GM23248 (cell line): ENCODE results near the gene MBNL1. TPM values are rescaled to one million over a fixed set of nuclear protein-coding genes. Genes with fewer than 3 reads are reported as not detected.

Experiments used
- DNase-seq: peaks from one replicate; pipeline ENCODE4 v3.0.0-alpha.2; 2015
- H2AFZ ChIP-seq: fragments of 200-600 bp; sonication (generic); 2 replicates; pipeline ENCODE4 v1.6.1; 2016; ENCODE audit warnings: antibody characterized with exemption
- H3F3A ChIP-seq: fragments of 200-600 bp; sonication (generic); 2 replicates; pipeline ENCODE4 v1.6.1; 2016; ENCODE audit warnings: mild to moderate bottlenecking, antibody characterized with exemption, mixed run types; ENCODE audit not compliant: insufficient read depth
- H3K27ac ChIP-seq: fragments of 200-600 bp; sonication (generic); 2 replicates; pipeline ENCODE4 v1.5.1; 2016; ENCODE audit warnings: mild to moderate bottlenecking
- H3K27me3 ChIP-seq: fragments of 200-600 bp; sonication (generic); replicated peaks from 2 replicates; pipeline ENCODE4 v1.6.1; 2016; ENCODE audit warnings: mild to moderate bottlenecking; ENCODE audit not compliant: insufficient read depth
- H3K36me3 ChIP-seq: fragments of 200-600 bp; sonication (generic); 2 replicates; pipeline ENCODE4 v1.6.1; 2016; ENCODE audit warnings: low read depth, mild to moderate bottlenecking
- H3K4me1 ChIP-seq: fragments of 200-600 bp; sonication (generic); 2 replicates; pipeline ENCODE4 v1.6.1; 2016; ENCODE audit warnings: mild to moderate bottlenecking; ENCODE audit not compliant: insufficient read depth
- H3K4me2 ChIP-seq: fragments of 200-600 bp; sonication (generic); one replicate; pipeline ENCODE4 v1.6.1; 2016; ENCODE audit warnings: mild to moderate bottlenecking; ENCODE audit not compliant: unreplicated experiment
- H3K4me3 ChIP-seq: fragments of 200-600 bp; sonication (generic); 2 replicates; pipeline ENCODE4 v1.5.1; 2016; ENCODE audit warnings: mild to moderate bottlenecking
- H3K79me2 ChIP-seq: fragments of 200-600 bp; sonication (generic); 2 replicates; pipeline ENCODE4 v1.6.1; 2016; ENCODE audit warnings: mild to moderate bottlenecking; ENCODE audit not compliant: insufficient read depth
- H3K9ac ChIP-seq: fragments of 200-600 bp; sonication (generic); 2 replicates; pipeline ENCODE4 v1.6.1; 2016; ENCODE audit warnings: mild to moderate bottlenecking
- H3K9me2 ChIP-seq: fragments of 200-600 bp; sonication (generic); 2 replicates; pipeline ENCODE4 v1.6.1; 2016; ENCODE audit warnings: mixed run types, mild to moderate bottlenecking, moderate library complexity; ENCODE audit not compliant: insufficient read depth
- H3K9me3 ChIP-seq: fragments of 200-600 bp; sonication (generic); one replicate; pipeline ENCODE4 v1.6.1; 2017; ENCODE audit warnings: low read depth
- H4K20me1 ChIP-seq: fragments of 200-600 bp; sonication (generic); 2 replicates; pipeline ENCODE4 v1.6.0; 2016; ENCODE audit not compliant: insufficient read depth
- EZH2 ChIP-seq: fragments of 200-600 bp; sonication (generic); IDR thresholded peaks from 2 replicates; pipeline ENCODE4 v1.6.1; 2018; ENCODE audit warnings: antibody characterized with exemption, mild to moderate bottlenecking; ENCODE audit not compliant: insufficient read depth, poor library complexity, severe bottlenecking
- EZH2phosphoT487 ChIP-seq: fragments of 200-600 bp; sonication (generic); IDR thresholded peaks from 2 replicates; pipeline ENCODE4 v1.6.1; 2018; ENCODE audit warnings: antibody characterized with exemption, moderate library complexity, mild to moderate bottlenecking, low read depth; ENCODE audit not compliant: insufficient read depth
- WGBS, 2 experiments: methylation state at CpG; one replicate each; pipeline ENCODE4 v1.1.6; 2015 to 2017; ENCODE audit warnings: low lambda C conversion rate in 2 of 2, low coverage in 1 of 2; ENCODE audit errors: missing lambda C conversion rate in 2 of 2; 5-methylcytosine and 5-hydroxymethylcytosine counted together
- in situ Hi-C: fragments of 300-500 bp; cut with MboI; formaldehyde crosslinking; loops from 2 replicates; pipeline ENCODE4 v1.15.0; 2020
- polyA plus RNA-seq: library from polyadenylated mRNA; unstranded; fragments of >200 nt; fragmentation: Nextera tagmentation; extraction: Ambion mirVana; gene quantifications from 2 replicates; pipeline ENCODE4 v1.2.1, GENCODE V29; 2016
- total RNA-seq: library from RNA; depleted of rRNA; stranded (reverse); fragments of >200 nt; shearing (Covaris generic); gene quantifications from 2 replicates; pipeline ENCODE4 v1.2.3, GENCODE V29; 2014

The MBNL1 gene
- total and polyA plus RNA-seq, 2 experiments from 2014 or later = 89.5 to 262 TPM

- no peak overlapping the region for H3K4me2 ChIP-seq
- no peaks in the 10 kb centered on the region for H3K27me3 ChIP-seq
- H3K4me3 ChIP-seq = no peak overlapping the region
- no peak overlapping the region for H3K27ac ChIP-seq
- H2AFZ ChIP-seq = no peak overlapping the region
- peaks cover 54% of the 10 kb centered on the region for H3K4me1 ChIP-seq
- H3F3A ChIP-seq = peaks cover 34% of the 10 kb centered on the region
- no peaks in the 10 kb centered on the region for H3K9me2 ChIP-seq
- H3K9me3 ChIP-seq = no peaks in the 10 kb centered on the region
- H3K79me2 ChIP-seq = peaks cover 100% of the 10 kb centered on the region
- WGBS, 2 experiments = 0 to 15% methylated on average over 1 of the region's 1 CpG
- no peak for TF ChIP-seq EZH2phosphoT487
- TF ChIP-seq EZH2 = no peak
- in situ Hi-C loops = no loop called here
- no peak for DNase-seq
- H4K20me1 ChIP-seq = peaks cover 4% of the 10 kb centered on the region; the same call in 1 of the 2 replicates
- H3K9ac ChIP-seq = no peak overlapping the region
- no peaks in the 10 kb centered on the region for H3K36me3 ChIP-seq
Observed at GRCh38 chr3:152293347-152294006, 24.7 kb downstream of the MBNL1 start.

- in situ Hi-C loops = no loop called here
- DNase-seq = no peak
- Histone ChIP-seq H3K27me3 (no peaks in the 10 kb centered on the region), H3F3A (peaks cover 44% of the 10 kb centered on the region), H3K4me2 (no peak overlapping the region), H4K20me1 (peaks cover 4% of the 10 kb centered on the region; the same call in 1 of the 2 replicates), H3K27ac (no peak overlapping the region), H3K4me1 (peaks cover 52% of the 10 kb centered on the region), H3K36me3 (peaks cover 5% of the 10 kb centered on the region; the same call in 1 of the 2 replicates), H2AFZ (no peak overlapping the region), H3K4me3 (no peak overlapping the region), H3K79me2 (peaks cover 99% of the 10 kb centered on the region), H3K9ac (no peak overlapping the region), H3K9me2 (no peaks in the 10 kb centered on the region), H3K9me3 (no peaks in the 10 kb centered on the region)
- TF ChIP-seq EZH2phosphoT487 = no peak
- 91 to 100% methylated on average over 1 of the region's 1 CpG for WGBS, 2 experiments
Observed at GRCh38 chr3:152295344-152295743, 26.6 kb downstream of the MBNL1 start.

GRCh38 chr3:152295806-152296205 is 27.1 kb downstream of the MBNL1 start:
- DNase-seq = no peak
- Histone ChIP-seq H3F3A (peaks cover 46% of the 10 kb centered on the region), H2AFZ (no peak overlapping the region), H4K20me1 (peaks cover 1% of the 10 kb centered on the region; the same call in 1 of the 2 replicates), H3K4me3 (no peak overlapping the region), H3K27ac (no peak overlapping the region), H3K9me2 (no peaks in the 10 kb centered on the region), H3K27me3 (no peaks in the 10 kb centered on the region), H3K9me3 (no peaks in the 10 kb centered on the region), H3K79me2 (peaks cover 99% of the 10 kb centered on the region), H3K36me3 (peaks cover 5% of the 10 kb centered on the region; the same call in 1 of the 2 replicates), H3K9ac (no peak overlapping the region), H3K4me1 (peaks cover 52% of the 10 kb centered on the region), H3K4me2 (no peak overlapping the region)
- TF ChIP-seq EZH2phosphoT487 (no peak), EZH2 (no peak)
- in situ Hi-C loops = no loop called here
- 95 to 100% methylated on average over 1 of the region's 1 CpG for WGBS, 2 experiments

- no peaks in the 10 kb centered on the region for H3K9me2 ChIP-seq
- no peaks in the 10 kb centered on the region for H3K27me3 ChIP-seq
- H3K4me3 ChIP-seq = no peak overlapping the region
- 80 to 89% methylated on average over 3 of the region's 3 CpGs for WGBS, 2 experiments
- H3K4me2 ChIP-seq = no peak overlapping the region
- DNase-seq = no peak
- H3K79me2 ChIP-seq = peaks cover 99% of the 10 kb centered on the region
- no peak overlapping the region for H3K27ac ChIP-seq
- H3K4me1 ChIP-seq = peaks cover 52% of the 10 kb centered on the region
- peaks cover 5% of the 10 kb centered on the region; the same call in 1 of the 2 replicates for H3K36me3 ChIP-seq
- no peak overlapping the region for H2AFZ ChIP-seq
- no peaks in the 10 kb centered on the region; the same call in 1 of the 2 replicates for H4K20me1 ChIP-seq
- no peak for TF ChIP-seq EZH2phosphoT487
- no peak for TF ChIP-seq EZH2
- in situ Hi-C loops = no loop called here
- no peaks in the 10 kb centered on the region for H3K9me3 ChIP-seq
- peaks cover 52% of the 10 kb centered on the region for H3F3A ChIP-seq
- H3K9ac ChIP-seq = no peak overlapping the region
Observed at GRCh38 chr3:152296382-152296781, 27.7 kb downstream of the MBNL1 start.
